ENCODE data around the gene HS1BP3.

HS1BP3 gene

DNA sequence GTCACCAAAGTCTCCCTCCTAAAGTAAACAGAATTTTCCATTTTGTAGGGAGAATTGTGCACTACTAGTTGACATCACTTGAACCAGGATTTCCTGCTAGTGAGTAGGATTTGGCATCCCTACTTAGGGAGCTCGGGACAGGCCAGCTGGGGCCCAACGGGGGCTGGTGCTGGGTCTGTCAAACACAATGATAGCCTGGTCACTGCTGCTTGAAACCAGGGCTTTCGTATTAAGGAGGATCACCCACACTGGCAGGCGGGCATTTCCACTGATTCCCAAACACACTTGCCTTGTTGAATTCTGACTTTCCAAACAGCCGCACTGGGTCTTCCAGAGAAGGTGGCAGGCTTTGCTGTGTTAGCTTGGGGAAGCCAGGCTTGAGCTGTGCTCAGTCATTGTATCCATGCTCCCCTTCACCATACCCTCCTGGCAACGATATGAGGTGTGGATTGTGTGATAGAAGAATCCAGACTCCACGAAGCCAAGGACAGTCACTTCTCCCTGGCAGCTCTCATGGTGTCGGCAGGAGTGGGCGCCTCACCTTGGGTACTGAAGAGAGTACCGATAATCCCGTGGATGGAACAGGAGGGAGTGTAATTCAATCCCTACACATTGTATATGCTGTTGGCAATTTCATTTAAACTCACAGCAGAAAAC, 23.5 kb upstream of the HS1BP3 start:
- no peak for DNase-seq

DNA sequence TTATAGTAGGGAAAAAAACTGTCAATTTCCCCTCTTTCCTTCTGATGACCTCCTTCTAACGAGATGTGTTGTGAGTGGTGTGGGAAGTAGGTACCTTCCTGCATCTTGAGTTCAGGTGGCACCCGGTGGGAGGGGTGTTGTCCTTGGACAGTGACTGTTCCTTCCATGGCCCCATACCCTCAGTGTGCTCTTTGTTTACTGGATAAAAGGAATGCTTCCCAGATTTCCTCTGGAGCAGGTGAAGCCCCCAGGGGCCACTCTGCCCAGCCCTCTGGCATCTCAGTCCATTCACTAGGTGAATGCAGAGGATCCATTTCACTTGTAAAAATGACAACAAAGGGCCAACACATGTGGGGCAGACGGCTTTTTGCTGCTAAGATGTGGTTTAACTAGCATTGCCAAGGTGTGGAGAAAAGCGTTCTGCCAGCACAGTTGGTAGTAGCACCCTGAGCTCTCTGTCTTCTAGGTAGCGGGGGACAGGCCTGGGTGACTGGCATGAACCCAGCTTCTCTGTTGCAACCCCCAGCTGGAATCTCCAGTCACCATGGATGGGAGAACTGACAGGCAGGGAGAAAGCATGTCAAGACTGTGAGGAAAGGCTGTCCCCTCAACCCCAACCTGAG, 22.9 kb upstream of the HS1BP3 start:
- no peak for DNase-seq

DNA sequence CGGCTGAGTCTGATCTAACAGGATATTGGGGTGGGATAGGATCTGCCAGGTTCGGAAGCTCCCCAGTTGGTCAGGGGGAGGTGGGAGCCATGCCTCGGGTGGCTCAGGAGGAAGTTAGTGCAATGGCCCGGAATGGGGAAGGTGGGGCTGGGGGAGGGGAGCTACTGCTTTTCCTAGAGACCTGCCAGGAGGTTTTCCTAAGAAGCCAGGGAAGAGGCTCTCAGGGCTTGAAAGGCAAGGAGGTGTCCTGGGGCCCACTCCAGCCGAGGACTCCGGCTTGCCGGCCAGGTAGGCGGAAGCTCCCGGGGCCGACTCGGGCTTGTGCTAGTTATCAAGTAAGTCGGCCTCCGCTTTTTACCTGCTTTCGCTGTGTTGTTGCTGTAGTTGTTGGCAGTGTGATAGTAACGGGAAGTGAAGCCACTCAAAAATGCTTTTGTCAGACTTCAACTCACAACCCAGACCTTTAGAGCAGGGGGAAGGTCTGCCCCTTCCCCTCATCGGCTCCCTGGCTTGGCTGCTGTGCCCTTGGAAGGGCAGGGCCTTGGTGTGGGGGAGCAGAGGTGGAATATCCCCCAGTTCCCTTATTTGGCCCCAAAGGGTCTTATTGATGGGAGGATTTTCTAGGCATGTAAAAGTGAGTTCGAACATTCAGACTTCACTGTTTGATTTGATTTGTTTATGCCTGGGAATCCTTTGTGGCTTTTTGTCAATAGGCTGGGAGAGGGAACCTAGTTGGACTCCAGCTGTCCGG, 21.5 kb upstream of the HS1BP3 start:
- no peak for DNase-seq

DNA sequence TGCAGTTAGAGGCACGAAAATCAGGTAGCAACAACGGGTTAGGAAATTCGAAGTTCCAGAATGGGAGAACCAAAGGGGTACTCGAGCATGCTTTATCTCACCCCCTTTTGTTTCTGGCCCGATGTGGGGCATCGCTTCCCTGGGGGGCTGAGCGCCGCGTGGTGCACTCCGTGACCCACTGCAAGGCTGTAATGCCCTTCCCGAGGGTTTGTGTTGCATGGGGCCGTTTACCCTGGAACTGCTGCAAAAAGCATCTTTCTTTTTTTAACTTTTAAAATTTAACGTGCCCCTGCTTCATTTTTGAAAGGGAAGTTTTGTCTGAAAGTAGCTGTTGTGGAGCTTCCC, 20.8 kb upstream of the HS1BP3 start:
- no peak for DNase-seq

DNA sequence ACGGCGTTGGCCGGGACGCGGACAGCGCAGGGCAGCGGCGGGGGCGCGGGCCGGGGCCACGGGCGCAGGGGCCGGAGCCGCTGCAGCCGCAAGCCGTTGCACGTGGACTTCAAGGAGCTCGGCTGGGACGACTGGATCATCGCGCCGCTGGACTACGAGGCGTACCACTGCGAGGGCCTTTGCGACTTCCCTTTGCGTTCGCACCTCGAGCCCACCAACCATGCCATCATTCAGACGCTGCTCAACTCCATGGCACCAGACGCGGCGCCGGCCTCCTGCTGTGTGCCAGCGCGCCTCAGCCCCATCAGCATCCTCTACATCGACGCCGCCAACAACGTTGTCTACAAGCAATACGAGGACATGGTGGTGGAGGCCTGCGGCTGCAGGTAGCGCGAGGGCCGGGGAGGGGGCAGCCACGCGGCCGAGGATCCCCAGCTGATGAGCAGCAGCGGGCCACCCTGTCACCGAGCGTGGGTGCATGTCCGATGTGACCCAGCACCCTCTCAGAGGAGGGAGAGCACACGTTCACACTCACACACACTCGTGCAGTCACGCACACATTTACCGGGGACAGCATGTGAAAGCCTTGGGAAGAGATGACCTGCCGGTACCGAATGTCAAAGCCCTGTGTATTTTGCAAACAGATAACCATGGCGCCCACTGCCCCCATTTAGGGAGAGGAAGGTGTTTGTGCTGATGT, 20.3 kb upstream of the HS1BP3 start:
- no peak for DNase-seq

DNA sequence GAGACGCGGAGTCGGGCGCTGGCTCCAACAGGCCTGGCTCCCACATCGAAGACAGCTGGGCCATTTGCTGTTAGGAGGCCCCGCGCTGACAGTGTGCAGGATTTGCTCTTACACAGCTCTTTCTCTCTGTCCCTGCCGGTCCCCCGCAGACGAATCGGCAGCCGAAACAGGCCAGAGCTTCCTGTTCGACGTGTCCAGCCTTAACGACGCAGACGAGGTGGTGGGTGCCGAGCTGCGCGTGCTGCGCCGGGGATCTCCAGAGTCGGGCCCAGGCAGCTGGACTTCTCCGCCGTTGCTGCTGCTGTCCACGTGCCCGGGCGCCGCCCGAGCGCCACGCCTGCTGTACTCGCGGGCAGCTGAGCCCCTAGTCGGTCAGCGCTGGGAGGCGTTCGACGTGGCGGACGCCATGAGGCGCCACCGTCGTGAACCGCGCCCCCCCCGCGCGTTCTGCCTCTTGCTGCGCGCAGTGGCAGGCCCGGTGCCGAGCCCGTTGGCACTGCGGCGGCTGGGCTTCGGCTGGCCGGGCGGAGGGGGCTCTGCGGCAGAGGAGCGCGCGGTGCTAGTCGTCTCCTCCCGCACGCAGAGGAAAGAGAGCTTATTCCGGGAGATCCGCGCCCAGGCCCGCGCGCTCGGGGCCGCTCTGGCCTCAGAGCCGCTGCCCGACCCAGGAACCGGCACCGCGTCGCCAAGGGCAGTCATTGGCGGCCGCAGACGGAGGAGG, 19.6 kb upstream of the HS1BP3 start:
- DNase-seq = no peak

DNA sequence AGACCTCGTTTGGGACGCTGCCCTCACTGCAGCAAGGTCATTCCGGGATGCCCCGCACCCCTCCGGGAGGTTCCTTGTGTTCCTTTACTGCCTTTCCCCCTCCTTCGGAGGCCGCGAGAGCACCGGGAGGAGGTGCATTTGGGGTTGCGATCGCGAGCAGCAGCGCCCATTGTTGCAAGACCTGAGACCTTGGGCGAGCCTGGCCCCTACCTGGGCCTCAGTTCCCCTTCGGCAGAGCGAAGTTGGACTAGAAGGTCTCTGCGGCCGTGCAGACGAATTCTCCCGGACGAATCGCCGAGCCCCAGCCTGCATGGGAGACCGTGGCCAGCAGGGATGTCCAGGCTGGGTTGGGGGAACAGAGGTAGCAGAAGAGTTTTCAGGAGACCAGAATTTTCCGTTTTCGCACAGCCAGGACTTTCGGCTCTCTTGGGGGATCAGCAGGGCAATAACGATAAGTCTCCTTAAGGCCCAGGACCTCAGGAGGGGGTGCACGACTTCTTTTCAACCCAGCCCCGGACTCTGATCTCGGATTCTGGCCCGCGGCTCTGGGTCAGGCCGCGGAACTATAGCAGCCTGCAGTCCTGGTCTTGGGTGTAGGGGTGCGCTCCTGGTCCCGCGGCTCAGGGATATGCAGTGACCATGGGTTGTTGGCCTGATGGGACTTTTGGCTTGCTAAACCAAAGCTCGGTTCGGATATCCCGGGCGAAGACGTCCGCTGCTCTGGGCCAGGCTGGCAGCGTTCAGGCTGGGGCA, 18.8 kb upstream of the HS1BP3 start:
- no peak for DNase-seq

DNA sequence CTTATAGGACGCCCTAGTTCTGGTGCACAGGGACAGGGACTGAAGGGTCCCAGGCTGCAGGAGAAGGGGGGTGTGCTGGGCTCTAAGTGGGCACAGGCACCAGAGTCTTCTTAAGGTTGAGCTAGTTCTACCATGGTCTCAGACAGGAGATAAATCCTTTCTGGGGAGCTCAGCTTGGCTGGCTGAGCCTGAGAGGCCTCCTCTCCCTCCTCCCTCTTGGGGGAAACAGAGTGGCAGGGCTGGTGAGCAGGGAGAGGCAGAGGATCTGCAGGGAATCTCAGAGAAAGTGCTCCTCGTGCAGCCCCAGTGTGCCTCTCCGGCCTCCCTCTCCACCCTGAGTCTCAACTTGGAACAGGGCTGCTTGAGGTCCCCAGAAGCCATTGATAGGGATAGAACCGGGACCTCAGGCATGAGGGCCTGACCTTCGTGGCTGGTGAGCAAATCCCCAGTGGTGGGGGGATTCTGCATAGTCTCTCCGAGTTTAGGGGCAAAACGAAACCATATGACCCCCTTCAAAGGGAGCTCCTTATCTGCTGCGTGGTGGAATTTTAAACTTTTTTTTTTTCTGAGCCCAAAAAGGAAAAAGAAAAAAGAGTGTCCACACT, 18.1 kb upstream of the HS1BP3 start:
- DNase-seq = no peak

DNA sequence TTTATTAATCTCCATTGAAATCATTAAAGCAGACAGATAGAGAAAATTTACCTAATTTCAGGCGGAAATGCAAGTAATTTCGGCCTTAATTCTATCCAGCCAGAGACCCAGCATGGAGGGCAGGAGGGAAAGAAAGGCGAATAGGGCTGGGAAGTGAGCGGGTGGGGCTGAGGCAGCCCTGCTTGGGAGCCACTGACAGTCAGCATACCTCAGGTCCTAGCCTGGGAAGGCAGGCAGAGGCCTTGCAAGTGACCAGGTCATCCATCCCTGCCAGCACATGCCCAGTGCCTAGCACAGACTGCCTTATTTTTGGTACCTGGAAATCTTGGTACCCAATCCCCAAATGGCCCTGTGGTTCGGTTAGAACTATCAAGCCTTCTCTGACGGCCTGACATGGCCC, 17.6 kb upstream of the HS1BP3 start:
- no peak for DNase-seq

DNA sequence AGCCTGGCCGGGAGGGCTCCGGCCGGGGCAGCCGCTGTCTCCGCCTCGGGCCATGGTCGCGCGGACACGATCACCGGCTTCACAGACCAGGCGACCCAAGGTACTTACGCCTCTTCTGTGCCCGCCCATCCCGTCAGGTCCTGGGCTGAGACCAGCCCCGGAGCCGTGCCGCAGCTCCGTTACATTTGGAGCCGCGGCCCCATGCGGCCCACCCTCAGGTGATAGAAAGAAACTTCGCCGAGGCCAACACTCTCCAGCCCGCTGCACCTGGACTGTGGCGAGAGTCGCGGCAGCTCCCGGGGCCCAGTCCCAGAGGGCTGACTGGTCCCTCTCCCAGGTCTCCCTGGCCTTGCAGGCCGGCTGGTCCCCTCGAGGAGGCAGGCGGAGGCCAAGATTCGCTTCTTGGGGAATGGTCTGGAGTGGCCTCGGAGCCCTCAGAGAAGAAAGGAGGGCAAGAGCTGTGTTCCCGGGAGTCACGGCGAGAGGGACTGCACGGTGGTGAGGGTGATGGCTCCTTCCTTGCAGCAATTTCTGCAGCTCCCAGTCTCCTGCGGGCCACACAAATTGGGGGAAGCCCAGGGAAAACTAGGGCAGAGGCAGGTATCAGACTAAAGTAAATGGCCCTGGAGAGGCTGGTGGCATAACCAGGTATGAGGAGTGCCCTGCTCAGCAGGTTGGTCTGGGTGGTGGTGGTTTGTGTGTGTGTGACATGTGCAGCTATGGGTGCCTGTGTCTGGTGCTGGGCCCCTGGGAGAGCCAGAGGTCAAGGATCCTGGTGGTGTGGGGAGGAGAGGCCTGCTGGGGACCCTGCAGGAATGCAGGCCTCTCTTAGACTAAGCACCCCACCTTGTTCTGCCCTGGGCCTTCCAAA, 16.9 kb upstream of the HS1BP3 start:
- no peak for DNase-seq

DNA sequence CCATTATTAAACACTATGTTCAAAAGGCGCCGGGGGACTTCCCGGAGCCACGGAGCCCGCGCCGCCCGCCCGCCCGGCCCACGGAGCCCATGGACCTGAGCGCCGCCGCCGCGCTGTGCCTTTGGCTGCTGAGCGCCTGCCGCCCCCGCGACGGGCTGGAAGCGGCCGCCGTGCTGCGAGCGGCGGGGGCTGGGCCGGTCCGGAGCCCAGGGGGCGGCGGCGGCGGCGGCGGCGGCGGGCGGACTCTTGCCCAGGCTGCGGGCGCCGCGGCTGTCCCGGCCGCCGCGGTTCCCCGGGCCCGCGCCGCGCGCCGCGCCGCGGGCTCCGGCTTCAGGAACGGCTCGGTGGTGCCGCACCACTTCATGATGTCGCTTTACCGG, 16.2 kb upstream of the HS1BP3 start:
- DNase-seq = no peak

DNA sequence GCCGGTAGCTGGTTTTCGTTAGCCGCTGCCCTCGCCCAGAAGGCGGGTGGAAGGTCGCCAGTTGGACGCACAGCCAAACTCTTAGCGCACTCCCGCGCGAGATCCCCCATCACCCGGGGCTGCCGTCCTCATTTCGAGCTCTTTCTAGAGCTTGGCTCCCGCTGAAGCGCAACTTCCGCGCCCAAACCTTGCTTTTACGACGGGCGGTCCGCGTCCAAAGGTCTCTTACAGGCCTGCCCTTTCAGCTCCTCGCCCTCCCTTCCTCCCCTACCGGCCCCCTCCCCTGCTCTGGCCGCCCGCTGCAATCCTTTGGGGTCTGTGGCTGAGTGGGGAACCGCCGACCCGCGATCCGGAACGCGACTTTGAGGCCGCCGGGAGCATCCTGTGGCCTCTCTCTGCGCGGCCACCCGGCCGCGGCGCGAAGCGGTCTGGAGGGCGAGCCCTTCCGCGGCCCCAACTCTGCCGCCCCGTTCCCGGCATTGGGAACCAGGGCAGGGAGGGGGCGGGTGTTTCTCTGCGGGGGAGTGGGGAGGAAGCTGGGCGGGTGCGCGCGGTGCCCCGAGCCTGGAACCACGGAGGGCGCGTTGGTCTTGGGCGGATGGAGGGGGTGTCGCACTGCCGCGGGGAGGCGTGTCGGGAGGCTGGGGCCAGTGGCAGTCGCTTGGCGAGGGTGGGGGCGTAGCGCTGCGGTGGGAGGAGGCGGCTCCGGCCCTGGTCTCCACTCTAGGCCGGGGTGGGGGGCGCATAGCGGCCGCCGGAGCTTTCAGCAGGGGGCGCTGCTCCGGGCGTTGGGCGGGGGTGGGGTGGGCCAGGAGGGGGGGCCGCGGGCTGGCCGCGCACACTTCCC, 15.6 kb upstream of the HS1BP3 start, which contains the start of gene GDF7:
Gene GDF7, plus strand, starts transcription at position 841 of the 847 bp plus-strand sequence. CDS start 96 bp downstream, outside the sequence.
- no peak for DNase-seq

DNA sequence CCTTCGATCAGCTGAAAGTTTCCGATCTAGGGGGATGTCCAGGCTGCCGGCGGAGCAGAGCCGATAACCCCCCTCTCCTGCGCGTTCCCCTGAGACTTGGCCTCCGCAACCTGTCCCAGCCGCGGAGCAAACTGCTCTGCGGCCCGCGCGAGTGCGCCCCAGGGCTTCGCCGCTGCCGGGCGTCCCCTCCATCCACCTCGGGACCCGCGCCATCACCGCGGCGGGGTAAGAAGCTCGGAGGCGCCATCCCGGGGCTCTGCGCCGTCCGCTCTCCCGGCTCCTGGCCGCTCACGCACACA, 15.1 kb upstream of the HS1BP3 start:
- DNase-seq = no peak

DNA sequence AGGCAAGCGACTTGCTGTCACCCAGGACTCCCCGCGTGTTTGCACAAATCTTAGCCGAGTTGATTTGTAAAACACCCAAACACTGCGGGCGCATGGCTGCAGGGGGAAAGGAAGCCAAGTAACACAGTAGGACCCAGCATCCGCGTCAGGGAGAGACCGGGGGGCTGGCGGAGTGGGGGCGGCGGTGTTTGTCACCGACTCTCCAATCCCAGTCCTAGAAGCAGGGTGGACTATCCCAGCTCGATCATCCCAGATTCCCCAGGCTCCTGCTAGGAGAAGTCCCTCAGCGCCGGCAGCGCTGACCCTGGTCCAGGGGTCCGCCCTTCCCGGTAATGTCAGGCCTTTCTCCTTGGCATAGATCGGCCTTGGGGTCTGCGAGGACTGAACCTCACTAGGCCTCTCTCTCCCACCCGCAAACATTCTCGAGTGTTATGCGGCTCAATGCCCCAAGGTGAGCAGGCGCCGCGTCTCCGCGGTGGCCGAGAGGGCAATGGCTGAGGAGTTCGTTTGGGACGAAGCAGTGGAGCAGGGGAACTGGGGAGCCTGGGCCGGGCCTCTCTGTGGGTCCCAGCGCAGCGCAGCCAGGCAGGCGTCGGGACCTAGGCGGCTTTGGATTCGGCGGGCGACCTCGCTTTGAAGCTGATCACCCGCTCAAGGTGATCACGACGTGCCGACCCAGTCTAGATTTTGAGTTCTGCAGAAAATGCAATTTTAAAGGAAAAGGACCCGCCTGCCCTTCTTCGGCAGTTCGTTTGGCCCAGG, 14.5 kb upstream of the HS1BP3 start:
- DNase-seq = no peak

DNA sequence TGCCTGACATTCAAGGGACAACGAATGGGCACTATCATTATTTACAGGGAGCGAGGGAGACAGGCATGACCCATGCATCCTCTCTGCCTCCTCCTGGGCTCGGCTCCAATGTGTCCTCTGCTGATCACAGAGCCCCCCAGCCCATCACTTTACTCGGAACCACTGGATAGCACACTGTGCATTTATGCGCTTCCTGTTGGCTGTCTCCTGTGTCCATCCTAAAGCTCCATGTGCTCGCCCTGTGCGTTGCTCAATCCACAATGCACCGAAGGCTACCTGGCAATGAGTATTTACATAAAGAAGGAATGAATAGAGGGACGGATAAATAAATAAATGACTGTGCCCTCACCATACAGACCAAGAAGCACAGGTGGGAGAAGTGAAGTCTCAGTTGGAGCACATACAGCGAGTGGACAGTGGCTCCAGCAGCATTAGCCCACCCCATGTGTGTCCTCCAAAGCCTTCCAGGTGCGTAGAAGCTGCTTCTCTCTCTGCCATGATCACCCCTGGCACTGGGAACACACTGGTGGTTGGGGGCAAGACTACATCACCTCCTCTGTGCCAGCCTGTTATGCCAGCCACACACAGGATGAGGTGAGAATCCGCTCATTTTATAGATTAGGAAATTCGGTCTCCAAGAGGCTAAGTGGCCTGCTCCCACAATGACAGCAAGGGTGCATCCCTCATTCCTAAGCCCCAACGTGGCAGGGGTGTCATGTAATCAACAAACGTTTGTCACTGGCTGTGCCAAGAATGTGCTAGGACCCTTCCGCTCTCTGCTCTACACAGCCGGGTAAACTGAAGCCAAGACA, 13.7 kb upstream of the HS1BP3 start:
- DNase-seq = no peak

DNA sequence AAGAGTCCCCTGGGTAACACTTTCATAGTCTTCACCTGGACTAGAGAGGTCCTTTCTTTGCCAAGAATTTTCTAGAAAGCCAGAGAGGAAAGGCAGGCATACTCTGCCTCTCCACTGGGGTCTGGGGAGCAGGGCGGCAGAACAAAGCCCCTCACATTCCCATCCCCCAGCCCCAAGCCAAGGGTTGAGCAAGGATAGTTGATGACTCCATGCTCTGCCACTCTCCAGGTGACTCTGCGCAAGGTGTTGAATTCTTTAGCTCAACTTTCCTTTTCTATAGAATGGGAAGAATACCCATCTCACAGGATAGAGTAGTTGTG, 13.1 kb upstream of the HS1BP3 start:
- DNase-seq = no peak

DNA sequence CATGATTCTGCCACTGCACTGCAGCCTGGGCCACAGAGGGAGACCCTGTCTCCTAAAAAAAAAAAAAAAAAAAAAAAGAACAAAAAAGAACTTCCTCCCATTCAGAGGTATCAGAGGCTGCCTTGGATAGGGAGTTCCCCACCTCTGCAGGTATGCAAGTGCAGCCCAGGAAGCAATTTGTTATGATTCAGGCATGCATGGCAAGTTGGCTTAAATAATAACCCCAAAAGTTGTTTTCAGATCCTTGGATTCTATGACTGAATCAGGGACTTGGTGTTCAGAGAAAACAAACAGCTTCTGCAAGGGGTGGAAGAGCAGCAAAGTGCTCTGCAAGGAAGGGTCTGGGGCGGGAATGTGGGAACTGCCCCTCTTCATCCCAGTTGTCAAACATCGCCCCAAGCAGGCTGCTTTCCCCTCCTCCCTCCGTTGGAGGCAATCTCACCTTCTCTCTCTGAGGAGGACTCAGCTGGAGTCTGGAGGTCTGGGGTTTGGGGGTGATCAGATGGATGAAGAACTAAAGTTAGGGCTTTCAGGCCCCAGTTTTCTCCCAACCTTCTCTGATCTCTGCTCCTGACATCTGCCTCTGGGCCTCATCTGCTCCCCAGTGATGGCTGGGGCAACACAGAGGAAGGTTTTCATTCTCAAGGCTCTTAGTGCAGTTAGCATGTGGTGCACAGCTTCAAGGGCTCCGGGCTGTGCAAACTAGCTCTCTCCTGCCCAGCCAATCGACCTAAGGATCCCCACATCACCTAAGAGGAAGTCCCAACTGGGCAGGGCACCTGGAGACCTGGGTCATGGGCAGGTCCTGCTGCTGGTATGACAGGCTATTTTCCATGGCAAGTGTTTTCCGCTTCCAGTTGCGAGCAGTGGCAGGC, 12.5 kb upstream of the HS1BP3 start:
- DNase-seq = no peak

All from activated T-cell treated with anti-CD3 and anti-CD28 coated beads, Interleukin-2, amount 50 U/mL, for 1 hour (primary cell).